Panc1 (cell line): ENCODE measurements around the gene TFG. TPM values are rescaled to one million over a fixed set of nuclear protein-coding genes. Genes with fewer than 3 reads are reported as not detected.

Experiments
- ATAC-seq: fragments of 200-7000 bp; cut with Tn5 transposase; 2 replicates; pipeline ENCODE4 v1.9.1; 2020; ENCODE audit warnings: mild to moderate bottlenecking, moderate library complexity
- BruUV-seq: library from RNA; stranded (reverse); fragments of 400-500 nt; replicated peaks from 2 replicates; lab custom pipeline; 2021; lab: Mats Ljungman, UMichigan
- CTCF ChIA-PET: fragments of 300-600 bp; sonication (Branson Sonifier 250); formaldehyde crosslinking; loops from one replicate; lab custom pipeline; 2022; ENCODE audit warnings: antibody characterized with exemption; lab: Charles Lee
- POLR2A ChIA-PET: fragments of 300-600 bp; sonication (Branson Sonifier 250); formaldehyde crosslinking; loops from one replicate; lab custom pipeline; 2022; ENCODE audit warnings: antibody characterized with exemption; lab: Charles Lee
- DNase-seq: peaks from one replicate; pipeline ENCODE4 v3.0.0-alpha.2; 2010; ENCODE audit warnings: low read depth, low spot score
- H3K27ac ChIP-seq: 2 replicates; pipeline ENCODE4 v1.5.1; 2011; ENCODE audit warnings: mild to moderate bottlenecking, low read length, inconsistent platforms
- H3K27me3 ChIP-seq: fragments of 200-500 bp; sonication (Bioruptor generic); 2 replicates; pipeline ENCODE4 v1.6.0; 2014; ENCODE audit warnings: low read length, inconsistent platforms; ENCODE audit not compliant: control insufficient read depth, insufficient read depth
- H3K36me3 ChIP-seq: fragments of 200-500 bp; sonication (Bioruptor generic); 2 replicates; pipeline ENCODE4 v1.5.1; 2014; ENCODE audit warnings: inconsistent platforms, mild to moderate bottlenecking, low read length, moderate library complexity; ENCODE audit not compliant: control insufficient read depth, insufficient read depth
- H3K4me1 ChIP-seq: 2 replicates; pipeline ENCODE4 v1.5.1; 2011; ENCODE audit warnings: inconsistent platforms, mild to moderate bottlenecking, low read length, moderate library complexity; ENCODE audit not compliant: control insufficient read depth, insufficient read depth
- H3K4me3 ChIP-seq, 2 experiments: 2 replicates each; pipeline ENCODE4 v1.5.1; 2011 to 2012; ENCODE audit warnings: low read depth in 2 of 2, low read length in 2 of 2, mild to moderate bottlenecking in 2 of 2, inconsistent platforms in 1 of 2, moderate library complexity in 1 of 2
- H3K9me3 ChIP-seq: fragments of 200-500 bp; sonication (Bioruptor generic); 2 replicates; pipeline ENCODE4 v1.5.1; 2014; ENCODE audit warnings: low read depth, mild to moderate bottlenecking, inconsistent platforms, low read length, moderate library complexity; ENCODE audit not compliant: control insufficient read depth, insufficient read depth
- POLR2AphosphoS5 ChIP-seq: IDR thresholded peaks from 2 replicates; pipeline ENCODE4 v1.6.1; 2012; ENCODE audit warnings: mild to moderate bottlenecking, low read depth, low read length, moderate library complexity
- SIN3A ChIP-seq: IDR thresholded peaks from 2 replicates; pipeline ENCODE4 v1.6.1; 2012; ENCODE audit warnings: low read depth, mild to moderate bottlenecking, low read length, moderate library complexity, borderline replicate concordance; ENCODE audit not compliant: insufficient read depth
- TCF7L2 ChIP-seq: IDR thresholded peaks from 2 replicates; pipeline ENCODE4 v1.6.1; 2011; ENCODE audit warnings: mild to moderate bottlenecking, low read depth, low read length, inconsistent platforms
- in situ Hi-C: cut with HindIII; loops from 2 replicates; pipeline ENCODE4 v1.10.0; 2016; ENCODE audit warnings: low sequenced_read_pairs, low pct_unique_long_range_greater_than_20kb
- intact Hi-C: fragments of 100-400 bp; cut with micrococcal nuclease; formaldehyde crosslinking; loops from one replicate; pipeline ENCODE4 v1.10.0; 2022; ENCODE audit not compliant: unreplicated experiment
- total RNA-seq: library from RNA; stranded (reverse); gene quantifications from one replicate; pipeline ENCODE4 v1.2.1, GENCODE V29; 2021; ENCODE audit not compliant: unreplicated experiment
- TF ChIP-seq, protein P1 (sequence below): fragments of 450-650 bp; IDR thresholded peaks from 2 replicates; pipeline ENCODE4 v1.5.1; 2017; ENCODE audit warnings: mild to moderate bottlenecking
- TF ChIP-seq, protein P2 (sequence below), 2 experiments: IDR thresholded peaks; 2 replicates each; pipeline ENCODE4 v1.6.1; 2011 to 2012; ENCODE audit warnings: low read depth in 2 of 2, control low read depth in 1 of 2, low read length in 1 of 2, mild to moderate bottlenecking in 1 of 2, moderate library complexity in 1 of 2; ENCODE audit not compliant: insufficient read depth in 1 of 2

Gene TFG
- total RNA-seq, 1 experiment from 2014 or later = 159 TPM

DNA sequence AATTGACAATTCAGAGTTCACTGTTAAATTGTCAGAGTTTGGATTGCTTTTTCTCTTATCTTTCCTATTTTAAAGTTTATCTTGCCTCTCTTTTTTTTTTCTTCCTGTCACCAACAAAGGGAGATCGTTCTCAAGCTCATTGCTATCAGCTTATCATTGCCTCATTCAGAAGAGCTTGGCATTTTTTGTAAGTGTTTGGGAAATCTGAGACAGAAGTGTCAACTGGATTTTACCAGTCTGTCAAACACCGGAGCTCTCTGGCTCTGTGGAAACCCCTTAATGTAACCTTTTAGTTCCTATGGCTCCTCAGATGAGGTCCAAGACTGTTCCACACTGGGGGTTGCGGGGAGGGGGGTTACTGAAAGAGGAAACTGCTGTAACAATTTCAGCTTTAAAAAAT, 10.6 kb upstream of the TFG start:
- intact Hi-C loops = no loop called here
- in situ Hi-C loops = no loop called here
- H3K4me3 ChIP-seq = no peak overlapping the region
- BruUV-seq = no TSS peak
- ATAC-seq = no peak
- CTCF ChIA-PET = no interaction called here
- TF ChIP-seq, protein P1, sequence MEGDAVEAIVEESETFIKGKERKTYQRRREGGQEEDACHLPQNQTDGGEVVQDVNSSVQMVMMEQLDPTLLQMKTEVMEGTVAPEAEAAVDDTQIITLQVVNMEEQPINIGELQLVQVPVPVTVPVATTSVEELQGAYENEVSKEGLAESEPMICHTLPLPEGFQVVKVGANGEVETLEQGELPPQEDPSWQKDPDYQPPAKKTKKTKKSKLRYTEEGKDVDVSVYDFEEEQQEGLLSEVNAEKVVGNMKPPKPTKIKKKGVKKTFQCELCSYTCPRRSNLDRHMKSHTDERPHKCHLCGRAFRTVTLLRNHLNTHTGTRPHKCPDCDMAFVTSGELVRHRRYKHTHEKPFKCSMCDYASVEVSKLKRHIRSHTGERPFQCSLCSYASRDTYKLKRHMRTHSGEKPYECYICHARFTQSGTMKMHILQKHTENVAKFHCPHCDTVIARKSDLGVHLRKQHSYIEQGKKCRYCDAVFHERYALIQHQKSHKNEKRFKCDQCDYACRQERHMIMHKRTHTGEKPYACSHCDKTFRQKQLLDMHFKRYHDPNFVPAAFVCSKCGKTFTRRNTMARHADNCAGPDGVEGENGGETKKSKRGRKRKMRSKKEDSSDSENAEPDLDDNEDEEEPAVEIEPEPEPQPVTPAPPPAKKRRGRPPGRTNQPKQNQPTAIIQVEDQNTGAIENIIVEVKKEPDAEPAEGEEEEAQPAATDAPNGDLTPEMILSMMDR = no peak
- TF ChIP-seq SIN3A (no peak), POLR2AphosphoS5 (no peak), TCF7L2 (no peak)
- TF ChIP-seq, protein P2, sequence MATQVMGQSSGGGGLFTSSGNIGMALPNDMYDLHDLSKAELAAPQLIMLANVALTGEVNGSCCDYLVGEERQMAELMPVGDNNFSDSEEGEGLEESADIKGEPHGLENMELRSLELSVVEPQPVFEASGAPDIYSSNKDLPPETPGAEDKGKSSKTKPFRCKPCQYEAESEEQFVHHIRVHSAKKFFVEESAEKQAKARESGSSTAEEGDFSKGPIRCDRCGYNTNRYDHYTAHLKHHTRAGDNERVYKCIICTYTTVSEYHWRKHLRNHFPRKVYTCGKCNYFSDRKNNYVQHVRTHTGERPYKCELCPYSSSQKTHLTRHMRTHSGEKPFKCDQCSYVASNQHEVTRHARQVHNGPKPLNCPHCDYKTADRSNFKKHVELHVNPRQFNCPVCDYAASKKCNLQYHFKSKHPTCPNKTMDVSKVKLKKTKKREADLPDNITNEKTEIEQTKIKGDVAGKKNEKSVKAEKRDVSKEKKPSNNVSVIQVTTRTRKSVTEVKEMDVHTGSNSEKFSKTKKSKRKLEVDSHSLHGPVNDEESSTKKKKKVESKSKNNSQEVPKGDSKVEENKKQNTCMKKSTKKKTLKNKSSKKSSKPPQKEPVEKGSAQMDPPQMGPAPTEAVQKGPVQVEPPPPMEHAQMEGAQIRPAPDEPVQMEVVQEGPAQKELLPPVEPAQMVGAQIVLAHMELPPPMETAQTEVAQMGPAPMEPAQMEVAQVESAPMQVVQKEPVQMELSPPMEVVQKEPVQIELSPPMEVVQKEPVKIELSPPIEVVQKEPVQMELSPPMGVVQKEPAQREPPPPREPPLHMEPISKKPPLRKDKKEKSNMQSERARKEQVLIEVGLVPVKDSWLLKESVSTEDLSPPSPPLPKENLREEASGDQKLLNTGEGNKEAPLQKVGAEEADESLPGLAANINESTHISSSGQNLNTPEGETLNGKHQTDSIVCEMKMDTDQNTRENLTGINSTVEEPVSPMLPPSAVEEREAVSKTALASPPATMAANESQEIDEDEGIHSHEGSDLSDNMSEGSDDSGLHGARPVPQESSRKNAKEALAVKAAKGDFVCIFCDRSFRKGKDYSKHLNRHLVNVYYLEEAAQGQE (IDR thresholded peaks at IDR 0.05; ENCODE audit: insufficient read depth in 1 of 2, low read depth in 2 of 2, low read length in 1 of 2) = no peak
- POLR2A ChIA-PET = no interaction called here
- no peaks in the 10 kb centered on the region for H3K4me1 ChIP-seq
- peaks cover 20% of the 10 kb centered on the region; the same call in 1 of the 2 replicates for H3K27me3 ChIP-seq
- H3K27ac ChIP-seq = no peak overlapping the region
- no peaks in the 10 kb centered on the region for H3K9me3 ChIP-seq
- DNase-seq = no peak
- H3K36me3 ChIP-seq = no peaks in the 10 kb centered on the region

DNA sequence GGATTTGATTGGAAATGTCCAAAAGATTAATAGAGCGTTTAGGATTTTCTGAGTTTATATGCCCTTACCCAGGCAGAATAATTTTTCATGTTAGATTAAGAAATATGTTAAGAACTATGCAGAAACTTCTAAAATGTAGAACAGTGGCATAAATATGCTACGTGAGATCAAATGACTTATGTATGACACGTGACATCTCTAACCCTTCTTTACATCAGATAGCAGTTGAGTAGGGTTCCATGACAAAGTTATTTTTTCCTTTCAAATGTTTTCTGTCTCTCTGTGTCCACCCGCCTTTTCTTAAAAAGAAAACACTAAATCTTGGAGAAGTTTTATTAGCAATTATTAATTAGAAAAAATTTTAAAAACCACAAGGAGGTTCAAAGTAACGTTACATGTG, 8.6 kb upstream of the TFG start:
- no peak for ATAC-seq
- intact Hi-C loops (no loop called here), in situ Hi-C loops (no loop called here)
- no peaks in the 10 kb centered on the region for H3K4me1 ChIP-seq
- TF ChIP-seq SIN3A (no peak), POLR2AphosphoS5 (no peak), TCF7L2 (no peak)
- TF ChIP-seq, protein P2 (IDR thresholded peaks at IDR 0.05; ENCODE audit: insufficient read depth in 1 of 2, low read depth in 2 of 2, low read length in 1 of 2) = no peak
- TF ChIP-seq, protein P1 = no peak
- no peak for DNase-seq
- H3K4me3 ChIP-seq = no peak overlapping the region
- ChIA-PET CTCF (no interaction called here), POLR2A (no interaction called here)
- H3K9me3 ChIP-seq = no peaks in the 10 kb centered on the region
- H3K27ac ChIP-seq = no peak overlapping the region
- no peaks in the 10 kb centered on the region for H3K36me3 ChIP-seq
- BruUV-seq = no TSS peak
- H3K27me3 ChIP-seq = peaks cover 9% of the 10 kb centered on the region
